ENCODE results near the gene ERC1. TPM values are rescaled to one million over a fixed set of nuclear protein-coding genes. Genes with fewer than 3 reads are reported as not detected.

The ERC1 gene
- total RNA-seq, 1 experiment from 2014 or later, result 39.4 TPM

GRCh38 chr12:1499351-1499750 lies 508.3 kb downstream of the ERC1 start:
- BruUV-seq (replicated peaks), result no TSS peak
- no peak overlapping the region for H3K27ac Mint-ChIP-seq (ENCODE audit: unreplicated experiment)

GRCh38 chr12:1500095-1500801 lies 509.2 kb downstream of the ERC1 start:
- DNase-seq, result no peak
- no TSS peak for BruUV-seq (replicated peaks)
- Mint-ChIP-seq H3K4me1 (ENCODE audit: low read depth, unreplicated experiment) (no peaks in the 10 kb centered on the region), H3K4me3 (ENCODE audit: low read depth, unreplicated experiment) (no peak overlapping the region), H3K27me3 (ENCODE audit: unreplicated experiment) (peaks cover 30% of the 10 kb centered on the region), H3K27ac (ENCODE audit: unreplicated experiment) (no peak overlapping the region), H3K36me3 (ENCODE audit: insufficient read depth, unreplicated experiment) (peaks cover 6% of the 10 kb centered on the region), H3K9me3 (ENCODE audit: low read depth, unreplicated experiment) (no peaks in the 10 kb centered on the region)
- TF ChIP-seq CTCF (IDR thresholded peaks at IDR 0.05; ENCODE audit: unreplicated experiment), result no peak
- CTCF ChIA-PET, result interaction anchor here (1.0 kb wide), 1 partner anchor 12 kb away, joined by 6 read pairs; no protein-coding TSS in a partner anchor
- intact Hi-C loops (cut with micrococcal nuclease; ENCODE audit: unreplicated experiment), result no loop called here

More at GRCh38 chr12:1499351-1499750, 508.3 kb downstream of the ERC1 start:
- no peak overlapping the region for H3K4me3 Mint-ChIP-seq (ENCODE audit: low read depth, unreplicated experiment)
- peaks cover 6% of the 10 kb centered on the region for H3K36me3 Mint-ChIP-seq (ENCODE audit: insufficient read depth, unreplicated experiment)
- H3K27me3 Mint-ChIP-seq (ENCODE audit: unreplicated experiment), result peaks cover 21% of the 10 kb centered on the region
- DNase-seq, result no peak
- CTCF ChIA-PET, result no interaction called here
- no peaks in the 10 kb centered on the region for H3K4me1 Mint-ChIP-seq (ENCODE audit: low read depth, unreplicated experiment)
- TF ChIP-seq CTCF (IDR thresholded peaks at IDR 0.05; ENCODE audit: unreplicated experiment), result no peak
- intact Hi-C loops (cut with micrococcal nuclease; ENCODE audit: unreplicated experiment), result no loop called here
- no peaks in the 10 kb centered on the region for H3K9me3 Mint-ChIP-seq (ENCODE audit: low read depth, unreplicated experiment)

GRCh38 chr12:1501001-1501400 lies 510.0 kb downstream of the ERC1 start:
- no peak overlapping the region for H3K27ac Mint-ChIP-seq (ENCODE audit: unreplicated experiment)
- no TSS peak for BruUV-seq (replicated peaks)
- CTCF ChIA-PET, result interaction anchor here (1.0 kb wide), 1 partner anchor 13 kb away, joined by 6 read pairs; no protein-coding TSS in a partner anchor

GRCh38 chr12:1501695-1502378 lies 510.8 kb downstream of the ERC1 start:
- no peaks in the 10 kb centered on the region for H3K9me3 Mint-ChIP-seq (ENCODE audit: low read depth, unreplicated experiment)
- DNase-seq, result no peak
- H3K27me3 Mint-ChIP-seq (ENCODE audit: unreplicated experiment), result peaks cover 30% of the 10 kb centered on the region
- H3K36me3 Mint-ChIP-seq (ENCODE audit: insufficient read depth, unreplicated experiment), result peaks cover 6% of the 10 kb centered on the region
- no peak overlapping the region for H3K4me3 Mint-ChIP-seq (ENCODE audit: low read depth, unreplicated experiment)
- intact Hi-C loops (cut with micrococcal nuclease; ENCODE audit: unreplicated experiment), result no loop called here
- no peaks in the 10 kb centered on the region for H3K4me1 Mint-ChIP-seq (ENCODE audit: low read depth, unreplicated experiment)
- no TSS peak for BruUV-seq (replicated peaks)
- CTCF ChIA-PET, result no interaction called here
- no peak overlapping the region for H3K27ac Mint-ChIP-seq (ENCODE audit: unreplicated experiment)
- TF ChIP-seq CTCF (IDR thresholded peaks at IDR 0.05; ENCODE audit: unreplicated experiment), result no peak

More at GRCh38 chr12:1501001-1501400, 510.0 kb downstream of the ERC1 start:
- Mint-ChIP-seq H3K4me3 (ENCODE audit: low read depth, unreplicated experiment) (no peak overlapping the region), H3K36me3 (ENCODE audit: insufficient read depth, unreplicated experiment) (peaks cover 6% of the 10 kb centered on the region), H3K4me1 (ENCODE audit: low read depth, unreplicated experiment) (no peaks in the 10 kb centered on the region), H3K27me3 (ENCODE audit: unreplicated experiment) (peaks cover 30% of the 10 kb centered on the region), H3K9me3 (ENCODE audit: low read depth, unreplicated experiment) (no peaks in the 10 kb centered on the region)
- no peak for TF ChIP-seq CTCF (IDR thresholded peaks at IDR 0.05; ENCODE audit: unreplicated experiment)
- no peak for DNase-seq
- intact Hi-C loops (cut with micrococcal nuclease; ENCODE audit: unreplicated experiment), result no loop called here
